ENCODE measurements around the gene BEND6. TPM values are rescaled to one million over a fixed set of nuclear protein-coding genes. Genes with fewer than 3 reads are reported as not detected.

The BEND6 gene
- total RNA-seq, 3 donors from 2014 or later (not counting 1 experiment from before 2014, with no cell fraction given): not detected

- intact Hi-C loops (cut with micrococcal nuclease): no loop called here
- no peaks in the 10 kb centered on the region for H3K9me3 Mint-ChIP-seq
- Histone ChIP-seq H3K27ac (ENCODE audit: low read length) (no peak overlapping the region), H3K4me1 (ENCODE audit: control insufficient read depth, insufficient read depth, low read length) (peaks cover 3% of the 10 kb centered on the region), H3K36me3 (ENCODE audit: control insufficient read depth, insufficient read depth, low read length) (no peaks in the 10 kb centered on the region), H3K27me3 (ENCODE audit: control insufficient read depth, insufficient read depth, low read length) (no peaks in the 10 kb centered on the region), H3K4me3 (ENCODE audit: low read length) (no peak overlapping the region), H3K9me3 (ENCODE audit: control insufficient read depth, insufficient read depth, low read length) (no peaks in the 10 kb centered on the region)
- H3K27me3 Mint-ChIP-seq (ENCODE audit: low read depth in 2 of 2): peaks cover 0 to 7% of the 10 kb centered on the region in 2 donors
- TF ChIP-seq CTCF (IDR thresholded peaks at IDR 0.05): no peak
- no peak overlapping the region for H3K27ac Mint-ChIP-seq
- H3K4me1 Mint-ChIP-seq: no peaks in the 10 kb centered on the region
- no peak for DNase-seq
- ATAC-seq: no peak
- 30% methylated on average over 5 of the region's 8 CpGs for WGBS (ENCODE audit: insufficient coverage)
- H3K36me3 Mint-ChIP-seq: no peaks in the 10 kb centered on the region
- H3K4me3 Mint-ChIP-seq: no peak overlapping the region
Observed at GRCh38 chr6:56914798-56915658, 39.9 kb upstream of the BEND6 start.

GRCh38 chr6:56915832-56916231, 39.1 kb upstream of the BEND6 start:
- no peaks in the 10 kb centered on the region for H3K27me3 ChIP-seq (ENCODE audit: control insufficient read depth, insufficient read depth, low read length)
- peaks cover 3% of the 10 kb centered on the region for H3K4me1 ChIP-seq (ENCODE audit: control insufficient read depth, insufficient read depth, low read length)
- H3K4me3 Mint-ChIP-seq: no peak overlapping the region
- no peak overlapping the region for H3K27ac Mint-ChIP-seq
- H3K36me3 ChIP-seq (ENCODE audit: control insufficient read depth, insufficient read depth, low read length): no peaks in the 10 kb centered on the region
- H3K9me3 ChIP-seq (ENCODE audit: control insufficient read depth, insufficient read depth, low read length): no peaks in the 10 kb centered on the region
- ATAC-seq (peak in 1 of 3 donors; percentile 17), DNase-seq (no peak)
- no peaks in the 10 kb centered on the region for H3K36me3 Mint-ChIP-seq
- intact Hi-C loops (cut with micrococcal nuclease): no loop called here
- no peak for TF ChIP-seq CTCF (IDR thresholded peaks at IDR 0.05)
- H3K4me1 Mint-ChIP-seq: no peaks in the 10 kb centered on the region
- peaks cover 0 to 7% of the 10 kb centered on the region in 2 donors for H3K27me3 Mint-ChIP-seq (ENCODE audit: low read depth in 2 of 2)
- H3K4me3 ChIP-seq (ENCODE audit: low read length): no peak overlapping the region
- WGBS (ENCODE audit: insufficient coverage): 72% methylated on average over 4 of the region's 4 CpGs
- no peak overlapping the region for H3K27ac ChIP-seq (ENCODE audit: low read length)
- H3K9me3 Mint-ChIP-seq: no peaks in the 10 kb centered on the region

GRCh38 chr6:56916849-56917551, 37.9 kb upstream of the BEND6 start:
- Mint-ChIP-seq H3K36me3 (no peaks in the 10 kb centered on the region), H3K27ac (no peak overlapping the region), H3K9me3 (no peaks in the 10 kb centered on the region), H3K4me3 (no peak overlapping the region), H3K4me1 (no peaks in the 10 kb centered on the region), H3K27me3 (ENCODE audit: low read depth in 2 of 2) (peaks cover 0 to 7% of the 10 kb centered on the region in 2 donors)
- Histone ChIP-seq H3K4me1 (ENCODE audit: control insufficient read depth, insufficient read depth, low read length) (peaks cover 3% of the 10 kb centered on the region), H3K4me3 (ENCODE audit: low read length) (no peak overlapping the region), H3K27me3 (ENCODE audit: control insufficient read depth, insufficient read depth, low read length) (no peaks in the 10 kb centered on the region), H3K9me3 (ENCODE audit: control insufficient read depth, insufficient read depth, low read length) (no peaks in the 10 kb centered on the region), H3K36me3 (ENCODE audit: control insufficient read depth, insufficient read depth, low read length) (no peaks in the 10 kb centered on the region), H3K27ac (ENCODE audit: low read length) (no peak overlapping the region)
- DNase-seq: no peak
- WGBS (ENCODE audit: insufficient coverage): 88% methylated on average over 1 of the region's 2 CpGs
- no peak for TF ChIP-seq CTCF (IDR thresholded peaks at IDR 0.05)
- intact Hi-C loops (cut with micrococcal nuclease): no loop called here
- ATAC-seq: no peak

Data from natural killer cell (primary cell).